GM21717 (cell line): ENCODE results near the gene EMP1.

Experiments used
- ATAC-seq: cut with Tn5 transposase; IDR thresholded peaks from one replicate; pipeline ENCODE4 v1.9.1; 2021; ENCODE audit warnings: mild to moderate bottlenecking, moderate library complexity; ENCODE audit not compliant: unreplicated experiment

Gene EMP1

GRCh38 chr12:13171921-13172859 is 24.3 kb upstream of the EMP1 start:
- peak; percentile 43 for ATAC-seq

GRCh38 chr12:13173012-13173932 is 23.3 kb upstream of the EMP1 start:
- ATAC-seq = peak; percentile 97

GRCh38 chr12:13175499-13175898 is 21.0 kb upstream of the EMP1 start:
- ATAC-seq = no peak

GRCh38 chr12:13176256-13176655 is 20.3 kb upstream of the EMP1 start:
- ATAC-seq = no peak

GRCh38 chr12:13177373-13177772 is 19.2 kb upstream of the EMP1 start:
- ATAC-seq = no peak

- ATAC-seq = no peak
Observed at GRCh38 chr12:13177906-13178305, 18.6 kb upstream of the EMP1 start.

GRCh38 chr12:13178568-13179210 is 17.8 kb upstream of the EMP1 start:
- ATAC-seq = no peak

DNA sequence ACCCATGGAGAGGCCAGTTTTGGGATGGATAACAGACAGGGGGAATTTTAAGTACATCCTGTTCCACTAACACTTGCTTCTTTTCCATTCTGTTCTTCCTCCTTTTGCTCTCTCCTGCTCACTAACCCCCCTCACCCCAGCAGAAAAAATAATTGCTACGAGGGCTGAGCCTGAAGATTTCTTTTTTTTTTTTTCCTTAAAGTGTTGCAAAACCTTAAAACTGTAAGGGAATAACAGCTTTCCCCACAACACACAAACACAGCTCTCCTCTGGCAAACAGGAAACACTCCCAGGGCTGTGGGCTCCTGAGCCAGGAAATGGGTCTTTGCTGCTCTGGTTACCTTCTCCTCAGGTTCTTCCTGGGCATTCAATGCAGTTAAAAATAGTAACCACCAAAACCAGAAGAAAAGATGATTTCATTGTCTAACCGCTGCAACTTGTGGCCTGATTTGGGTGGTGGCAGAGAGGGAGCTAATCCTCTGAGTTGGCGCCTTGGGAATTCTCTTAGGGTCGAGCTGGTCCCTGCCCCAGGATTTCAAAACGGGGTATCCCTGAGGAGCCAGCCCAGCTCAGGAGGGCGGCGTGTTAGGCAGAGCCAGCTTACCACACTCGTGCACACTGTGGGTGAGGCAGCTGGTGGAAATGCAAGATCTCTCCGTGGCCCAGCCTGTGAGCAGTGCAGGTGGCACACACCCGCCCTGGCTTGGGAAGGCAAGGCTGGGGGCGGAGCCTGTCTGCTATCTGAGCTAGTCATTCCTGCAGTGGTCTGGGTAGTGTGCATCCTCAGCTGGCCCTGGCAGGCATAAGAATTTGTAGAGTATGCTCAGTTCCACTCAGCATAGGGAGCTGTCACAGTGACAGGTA is 17.1 kb upstream of the EMP1 start:
- no peak for ATAC-seq

DNA sequence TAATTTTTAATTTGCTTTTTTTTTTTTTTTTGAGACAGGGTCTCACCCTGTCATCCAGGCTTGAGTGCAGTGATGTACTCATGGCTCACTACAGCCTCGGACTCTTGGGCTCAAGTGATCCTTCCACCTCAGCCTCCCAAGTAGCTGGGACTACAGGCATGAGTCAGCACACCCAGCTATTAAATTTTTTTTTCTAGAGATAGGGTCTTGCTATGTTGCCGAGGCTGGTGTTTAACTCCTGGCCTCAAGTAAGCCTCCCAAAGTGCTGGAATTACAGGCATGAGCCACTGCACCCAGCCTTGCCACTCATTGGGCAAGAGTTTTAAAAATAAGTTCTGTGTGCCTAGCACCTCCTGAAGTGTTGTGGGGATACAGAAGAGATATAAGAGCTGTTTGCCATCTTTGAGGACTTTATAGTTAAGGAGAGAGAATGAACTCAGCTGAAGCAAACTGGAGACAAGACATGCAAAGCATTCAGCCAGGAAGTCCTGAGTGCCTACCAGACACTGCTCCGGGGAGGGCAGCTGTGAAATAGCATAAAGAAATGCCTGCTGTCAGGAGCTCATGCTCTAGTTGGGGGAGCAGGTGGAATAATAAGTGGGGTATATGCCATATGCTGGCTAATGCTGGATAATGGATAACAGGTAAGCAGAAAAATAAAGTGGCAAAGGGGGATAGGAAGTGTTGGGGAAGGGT is 15.0 kb upstream of the EMP1 start:
- no peak for ATAC-seq

- ATAC-seq = no peak
Observed at GRCh38 chr12:13182881-13183280, 13.6 kb upstream of the EMP1 start.

DNA sequence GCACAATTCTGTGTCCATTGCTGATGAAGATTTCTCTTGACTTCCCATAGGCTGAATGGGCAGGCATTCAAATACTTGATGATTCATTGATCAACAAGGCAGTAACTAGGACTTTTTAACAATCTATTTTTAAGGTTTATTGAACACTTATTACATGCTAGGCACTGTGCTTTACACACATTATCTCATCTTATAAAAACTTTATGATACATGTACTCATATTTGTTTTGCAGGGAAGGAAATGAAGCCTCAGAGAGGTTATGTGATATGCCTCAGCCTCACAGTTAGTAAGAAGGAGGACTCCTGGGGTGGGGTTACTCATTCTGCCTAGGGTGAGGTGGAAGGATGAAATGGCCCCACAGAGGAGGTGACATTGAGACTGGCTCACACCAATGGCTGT is 12.9 kb upstream of the EMP1 start:
- no peak for ATAC-seq

DNA sequence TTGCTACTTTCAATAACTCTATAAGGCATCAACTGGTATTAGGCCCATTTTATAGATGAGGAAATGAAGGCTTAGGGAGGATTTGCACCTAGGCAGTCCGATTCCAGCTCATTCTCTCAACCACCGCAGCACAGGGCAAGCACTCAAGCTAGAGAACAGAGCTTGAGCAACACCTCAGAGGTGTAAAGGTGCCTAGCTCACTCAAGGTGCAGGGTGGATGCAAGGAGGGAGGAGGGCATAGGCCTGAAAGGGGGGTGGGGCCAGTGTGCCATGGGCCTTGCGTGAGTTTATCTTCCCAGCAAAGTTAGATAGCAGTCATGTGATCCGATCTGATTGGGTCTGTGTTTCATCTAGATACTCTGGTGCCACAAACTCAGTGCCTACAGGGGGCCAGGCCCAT is 10.2 kb upstream of the EMP1 start:
- no peak for ATAC-seq

DNA sequence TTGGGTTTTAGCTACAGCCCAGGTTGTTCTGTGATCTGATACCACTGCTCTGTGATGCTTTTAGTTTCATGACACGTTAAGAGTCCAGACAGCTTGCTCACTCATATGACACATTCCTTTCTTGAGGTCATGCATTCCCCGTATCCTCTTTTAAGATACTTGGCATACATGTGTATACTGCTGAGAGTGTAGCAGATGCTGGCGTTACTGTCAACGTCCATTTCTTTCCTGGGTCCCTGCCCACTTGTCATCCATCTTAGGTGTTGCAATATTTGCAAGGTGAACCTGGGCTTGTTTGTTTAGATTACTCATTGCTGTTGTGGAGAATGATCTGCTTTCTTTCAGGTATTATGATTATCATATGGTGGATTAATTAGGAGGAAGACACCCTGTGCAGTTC is 9.1 kb upstream of the EMP1 start:
- no peak for ATAC-seq

DNA sequence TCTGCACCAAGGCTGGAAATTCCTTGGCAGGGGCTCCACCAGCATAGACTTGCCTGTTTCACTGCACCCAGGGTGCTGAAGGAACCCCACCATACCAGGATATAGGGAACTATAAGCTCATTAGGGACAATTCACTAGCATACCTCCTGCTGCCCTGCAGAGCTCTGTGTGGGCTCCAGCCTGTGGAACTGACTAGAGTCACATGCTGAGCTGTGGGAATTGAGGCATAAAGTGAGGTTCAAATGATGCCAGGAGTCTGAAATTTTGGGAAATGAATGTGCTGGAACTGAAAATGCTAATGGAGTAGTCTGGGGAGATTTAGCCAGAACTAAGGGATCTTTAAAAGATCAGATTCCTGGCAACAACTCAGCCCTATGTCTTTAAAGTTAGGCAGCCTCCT is 7.3 kb upstream of the EMP1 start:
- ATAC-seq = no peak

DNA sequence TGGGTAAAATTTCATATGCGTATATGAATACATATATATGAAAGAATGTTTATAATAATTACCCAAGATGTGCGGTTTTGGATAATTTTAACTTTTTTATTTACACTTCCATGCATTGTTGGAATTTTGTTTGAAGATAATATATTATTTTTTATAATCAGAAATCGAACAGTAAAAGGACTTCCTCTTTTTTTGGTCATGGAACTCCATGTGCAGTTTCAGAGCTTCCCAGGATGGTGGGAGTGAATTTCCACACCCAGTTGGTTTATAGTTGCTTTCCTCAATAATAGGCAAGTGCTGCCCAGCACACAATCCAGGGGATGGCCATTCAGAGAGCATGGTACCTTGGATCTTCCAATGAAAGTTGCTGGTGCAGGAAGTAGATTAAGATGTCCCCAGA is 6.3 kb upstream of the EMP1 start:
- no peak for ATAC-seq

GRCh38 chr12:13192719-13193118 is 3.8 kb upstream of the EMP1 start:
- no peak for ATAC-seq

DNA sequence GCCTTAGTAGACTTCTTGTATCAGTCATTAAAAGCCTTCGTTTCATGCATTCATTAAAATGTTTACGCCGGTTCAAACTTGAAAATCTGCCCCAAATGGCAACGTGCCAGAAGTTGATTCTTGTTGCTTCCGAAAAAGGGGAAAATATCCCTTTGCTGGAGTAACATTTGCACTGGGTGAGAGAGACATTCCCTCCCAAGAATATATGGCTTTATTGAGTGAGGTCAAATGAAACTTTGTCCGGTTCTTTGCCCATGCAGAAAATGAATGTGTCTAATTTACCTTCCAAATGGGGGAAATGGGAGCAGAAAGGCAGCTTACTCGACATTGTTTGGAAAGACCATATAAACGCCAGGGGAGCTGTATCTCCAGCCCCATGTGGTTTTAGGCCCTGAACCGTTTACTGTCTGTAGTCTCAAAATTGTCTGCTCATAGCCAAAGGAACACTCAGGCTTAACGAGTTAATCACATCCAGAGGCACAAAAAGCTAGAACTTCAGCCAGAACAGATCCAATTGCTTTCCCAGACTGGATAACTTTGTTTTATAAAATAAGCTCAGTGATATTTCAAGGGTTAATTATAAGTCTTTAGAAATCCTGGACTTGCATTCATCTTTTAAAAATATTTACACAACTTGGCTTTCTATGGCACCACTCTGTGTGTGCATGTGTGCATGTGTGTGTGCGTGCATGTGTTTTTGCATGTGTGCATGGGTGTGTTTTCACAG is 2.9 kb upstream of the EMP1 start:
- no peak for ATAC-seq

DNA sequence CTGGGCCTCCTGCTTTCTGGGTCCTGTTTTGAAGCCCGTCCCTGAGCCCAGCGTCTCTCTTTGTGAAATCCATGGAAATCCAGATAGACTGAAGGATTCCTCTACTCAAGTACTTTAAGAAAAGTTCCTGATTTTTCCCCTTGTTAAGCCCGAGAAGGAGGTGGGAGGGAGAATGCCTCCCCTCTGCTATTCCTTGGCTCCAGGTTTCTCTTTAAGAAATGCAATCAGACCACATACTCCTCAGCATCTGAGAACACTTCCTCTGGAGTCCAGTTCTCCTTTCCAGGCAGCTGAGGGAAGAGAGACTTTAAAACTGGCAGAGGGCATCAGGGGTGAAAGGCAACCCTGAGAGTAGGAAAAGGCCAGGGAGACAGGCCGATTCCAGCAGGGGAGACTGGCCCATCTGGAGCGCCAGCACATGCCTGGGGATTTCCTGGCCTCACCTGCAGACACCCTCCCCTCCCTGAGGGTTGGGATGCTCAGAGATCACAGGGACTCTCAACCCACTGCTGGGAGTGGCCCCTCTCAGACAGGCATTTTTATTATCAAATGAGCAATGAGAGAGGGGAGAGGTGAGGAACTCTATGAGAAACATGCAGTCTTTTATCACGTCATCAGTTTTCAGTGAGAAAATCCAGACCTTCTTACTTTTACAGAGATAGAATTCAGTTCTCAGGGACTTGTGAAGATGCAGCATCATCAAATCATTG is 2.0 kb upstream of the EMP1 start:
- ATAC-seq = no peak
